ENCODE measurements around the gene SOX30.
A peak's percentile ranks its signal among the peaks of the same experiment; 100 is the strongest.
"Not testable (repeated sequence)": the region's sequence is repeated elsewhere in the genome, so short reads cannot be mapped to it uniquely, and the experiment has no call there.

SOX30 gene

GRCh38 chr5:157652377-157652692 lies at the start of gene SOX30:
Gene SOX30, minus strand, starts transcription at chr5:157652438. Its CDS starts 360 bp downstream, at chr5:157652078.
- DNase-seq: no peak

GRCh38 chr5:157698674-157699073 lies 46.4 kb upstream of the SOX30 start:
- DNase-seq: not testable (repeated sequence)

- not testable (repeated sequence) for DNase-seq
Measured at GRCh38 chr5:157696154-157696553, 43.9 kb upstream of the SOX30 start.

- not testable (repeated sequence) for DNase-seq
Measured at GRCh38 chr5:157693816-157694215, 41.6 kb upstream of the SOX30 start.

GRCh38 chr5:157690690-157691433 lies 38.6 kb upstream of the SOX30 start:
- DNase-seq: no peak

- peak; percentile 8 for DNase-seq
Measured at GRCh38 chr5:157689942-157690689, 37.9 kb upstream of the SOX30 start.

GRCh38 chr5:157687198-157687554 lies 34.9 kb upstream of the SOX30 start:
- DNase-seq: no peak

- DNase-seq: not testable (repeated sequence)
Measured at GRCh38 chr5:157686276-157687197, 34.3 kb upstream of the SOX30 start.

GRCh38 chr5:157682257-157682656 lies 30.0 kb upstream of the SOX30 start:
- no peak for DNase-seq

- no peak for DNase-seq
Measured at GRCh38 chr5:157681048-157681447, 28.8 kb upstream of the SOX30 start.

- no peak for DNase-seq
Measured at GRCh38 chr5:157680239-157680638, 28.0 kb upstream of the SOX30 start.

GRCh38 chr5:157679801-157680200 lies 27.6 kb upstream of the SOX30 start:
- no peak for DNase-seq

- no peak for DNase-seq
Measured at GRCh38 chr5:157677931-157678330, 25.7 kb upstream of the SOX30 start.

GRCh38 chr5:157674351-157674750 lies 22.1 kb upstream of the SOX30 start:
- DNase-seq: not testable (repeated sequence)

- no peak for DNase-seq
Measured at GRCh38 chr5:157672976-157673375, 20.7 kb upstream of the SOX30 start.

- no peak for DNase-seq
Measured at GRCh38 chr5:157671592-157672330, 19.5 kb upstream of the SOX30 start.

GRCh38 chr5:157670662-157671591 lies 18.7 kb upstream of the SOX30 start, which contains the start of gene C5orf52:
Gene C5orf52, plus strand, starts transcription at chr5:157671533. Its CDS starts 82 bp downstream, at chr5:157671615.
- DNase-seq: peak; percentile 23

GRCh38 chr5:157669701-157670097 lies 17.5 kb upstream of the SOX30 start:
- no peak for DNase-seq

- no peak for DNase-seq
Measured at GRCh38 chr5:157668356-157668755, 16.1 kb upstream of the SOX30 start.

- no peak for DNase-seq
Measured at GRCh38 chr5:157665467-157666070, 13.3 kb upstream of the SOX30 start.

Data from CD4-positive, alpha-beta T cell treated with Interleukin-4 for 4 hours (primary cell).